Activated naive CD4-positive, alpha-beta T cell treated with anti-CD3 and anti-CD28 coated beads, Interleukin-2, amount 50 U/mL, for 72 hours (primary cell): ENCODE data around the gene ATXN7L1. TPM values are rescaled to one million over a fixed set of nuclear protein-coding genes. Genes with fewer than 3 reads are reported as not detected.

Experiments
- ATAC-seq, 2 donors: fragments of 150-1000 bp; cut with Tn5 transposase; 2 replicates each; pipeline ENCODE4 v1.10.0; 2021; ENCODE audit warnings: mild to moderate bottlenecking in 2 of 2, moderate library complexity in 2 of 2
- DNase-seq, 2 donors: peaks; one replicate each; pipeline ENCODE4 v3.0.0; 2021 to 2022; ENCODE audit warnings: low spot score in 2 of 2
- H3K27ac Mint-ChIP-seq, 2 donors: one replicate each; pipeline ENCODE4 v1.8.0; 2022; ENCODE audit warnings: mild to moderate bottlenecking in 2 of 2, mixed read lengths in 2 of 2
- H3K36me3 Mint-ChIP-seq, 2 donors: one replicate each; pipeline ENCODE4 v1.8.0; 2022; ENCODE audit warnings: mixed read lengths in 2 of 2
- H3K9me3 Mint-ChIP-seq, 2 donors: one replicate each; pipeline ENCODE4 v1.8.0; 2022; ENCODE audit warnings: mixed read lengths in 2 of 2
- total RNA-seq, 2 donors: library from RNA; stranded (reverse); gene quantifications; one replicate each; pipeline ENCODE4 v1.2.3, GENCODE V29; 2022

ATXN7L1 gene
- total RNA-seq, 2 donors from 2014 or later = 7.3 to 10.8 TPM

GRCh38 chr7:105655500-105656380 lies 220.7 kb downstream of the ATXN7L1 start:
- H3K27ac Mint-ChIP-seq = peak overlapping the region in 1 of 2 donors; percentile 44
- peaks cover 6 to 11% of the 10 kb centered on the region in 2 donors for H3K36me3 Mint-ChIP-seq
- no peak for ATAC-seq
- no peaks in the 10 kb centered on the region for H3K9me3 Mint-ChIP-seq
- no peak for DNase-seq

GRCh38 chr7:105655067-105655466 lies 221.3 kb downstream of the ATXN7L1 start:
- DNase-seq = no peak
- no peak overlapping the region for H3K27ac Mint-ChIP-seq
- no peaks in the 10 kb centered on the region for H3K9me3 Mint-ChIP-seq
- no peak for ATAC-seq
- H3K36me3 Mint-ChIP-seq = peaks cover 2 to 10% of the 10 kb centered on the region in 2 donors

GRCh38 chr7:105654095-105654686 lies 222.2 kb downstream of the ATXN7L1 start:
- ATAC-seq = no peak
- no peak for DNase-seq
- no peaks in the 10 kb centered on the region for H3K9me3 Mint-ChIP-seq
- H3K36me3 Mint-ChIP-seq = peaks cover 0 to 11% of the 10 kb centered on the region in 2 donors
- H3K27ac Mint-ChIP-seq = no peak overlapping the region

GRCh38 chr7:105653441-105654005 lies 222.9 kb downstream of the ATXN7L1 start:
- H3K9me3 Mint-ChIP-seq = no peaks in the 10 kb centered on the region
- DNase-seq (no peak), ATAC-seq (no peak)
- peak overlapping the region in 1 of 2 donors; percentile 22 for H3K27ac Mint-ChIP-seq
- peaks cover 0 to 11% of the 10 kb centered on the region in 2 donors for H3K36me3 Mint-ChIP-seq

GRCh38 chr7:105652359-105652993 lies 223.9 kb downstream of the ATXN7L1 start:
- Mint-ChIP-seq H3K36me3 (peaks cover 0 to 11% of the 10 kb centered on the region in 2 donors), H3K27ac (peak overlapping the region in 1 of 2 donors; percentile 22)
- DNase-seq = peak in 1 of 2 donors; percentile 69

GRCh38 chr7:105651798-105652197 lies 224.6 kb downstream of the ATXN7L1 start:
- ATAC-seq (no peak), DNase-seq (no peak)
- peaks cover 0 to 6% of the 10 kb centered on the region in 2 donors for H3K36me3 Mint-ChIP-seq
- H3K27ac Mint-ChIP-seq = no peak overlapping the region
- no peaks in the 10 kb centered on the region for H3K9me3 Mint-ChIP-seq

More at GRCh38 chr7:105652359-105652993, 223.9 kb downstream of the ATXN7L1 start:
- ATAC-seq = peak; percentile 76 to 83
- no peaks in the 10 kb centered on the region for H3K9me3 Mint-ChIP-seq

- no peak for DNase-seq
- Mint-ChIP-seq H3K36me3 (peaks cover 0 to 4% of the 10 kb centered on the region in 2 donors), H3K9me3 (no peaks in the 10 kb centered on the region), H3K27ac (peak overlapping the region in 1 of 2 donors; percentile 30)
- peak; percentile 13 to 62 for ATAC-seq
Observed at GRCh38 chr7:105650382-105650970, 225.9 kb downstream of the ATXN7L1 start.

GRCh38 chr7:105649727-105650381 lies 226.5 kb downstream of the ATXN7L1 start:
- peaks cover 0 to 4% of the 10 kb centered on the region in 2 donors for H3K36me3 Mint-ChIP-seq
- peak overlapping the region in 1 of 2 donors; percentile 77 for H3K27ac Mint-ChIP-seq
- H3K9me3 Mint-ChIP-seq = no peaks in the 10 kb centered on the region
- ATAC-seq = no peak
- no peak for DNase-seq

- ATAC-seq (no peak), DNase-seq (no peak)
- peak overlapping the region in 1 of 2 donors; percentile 77 for H3K27ac Mint-ChIP-seq
- H3K9me3 Mint-ChIP-seq = no peaks in the 10 kb centered on the region
- peaks cover 0 to 4% of the 10 kb centered on the region in 2 donors for H3K36me3 Mint-ChIP-seq
Observed at GRCh38 chr7:105648561-105649401, 227.6 kb downstream of the ATXN7L1 start.

- no peaks in the 10 kb centered on the region for H3K9me3 Mint-ChIP-seq
- peaks cover 0 to 9% of the 10 kb centered on the region in 2 donors for H3K36me3 Mint-ChIP-seq
- H3K27ac Mint-ChIP-seq = no peak overlapping the region
- DNase-seq (no peak), ATAC-seq (no peak)
Observed at GRCh38 chr7:105647591-105647990, 228.8 kb downstream of the ATXN7L1 start.

- Mint-ChIP-seq H3K9me3 (no peaks in the 10 kb centered on the region), H3K27ac (no peak overlapping the region), H3K36me3 (peaks cover 0 to 9% of the 10 kb centered on the region in 2 donors)
- no peak for ATAC-seq
- DNase-seq = no peak
Observed at GRCh38 chr7:105644937-105645336, 231.5 kb downstream of the ATXN7L1 start.

GRCh38 chr7:105643851-105644250 lies 232.5 kb downstream of the ATXN7L1 start:
- Mint-ChIP-seq H3K36me3 (peaks cover 0 to 5% of the 10 kb centered on the region in 2 donors), H3K9me3 (no peaks in the 10 kb centered on the region), H3K27ac (no peak overlapping the region)
- DNase-seq (no peak), ATAC-seq (no peak)

- Mint-ChIP-seq H3K36me3 (peaks cover 0 to 5% of the 10 kb centered on the region in 2 donors), H3K27ac (no peak overlapping the region), H3K9me3 (no peaks in the 10 kb centered on the region)
- DNase-seq = no peak
- ATAC-seq = no peak
Observed at GRCh38 chr7:105643384-105643783, 233.0 kb downstream of the ATXN7L1 start.

GRCh38 chr7:105642264-105642663 lies 234.1 kb downstream of the ATXN7L1 start:
- no peaks in the 10 kb centered on the region for H3K9me3 Mint-ChIP-seq
- H3K36me3 Mint-ChIP-seq = peaks cover 0 to 5% of the 10 kb centered on the region in 2 donors
- no peak for ATAC-seq
- peak overlapping the region in 1 of 2 donors; percentile 46 for H3K27ac Mint-ChIP-seq
- no peak for DNase-seq
